Measurements from ENCODE around the gene PLET1. TPM values are rescaled to one million over a fixed set of nuclear protein-coding genes. Genes with fewer than 3 reads are reported as not detected.

PLET1 gene
- total RNA-seq, 1 experiment from 2014 or later = not detected

DNA sequence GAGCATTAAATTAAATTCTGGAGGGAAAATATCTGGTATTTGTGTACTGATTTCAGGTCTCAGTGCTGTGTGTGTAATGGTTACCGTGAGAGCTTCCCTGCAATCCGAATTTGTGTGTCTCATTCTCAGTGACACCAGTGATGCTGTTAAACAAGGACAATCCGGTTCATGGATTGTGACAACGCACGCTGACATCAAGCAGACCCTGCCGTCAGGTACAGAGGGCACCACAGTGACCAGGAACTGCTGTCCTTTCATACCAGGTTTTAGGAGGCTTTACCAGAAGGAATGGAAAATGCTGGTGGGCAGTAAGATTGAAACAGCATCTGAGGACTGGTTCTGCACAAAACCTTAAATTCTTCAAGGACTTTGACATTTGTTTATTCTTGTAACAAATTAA is 30.5 kb upstream of the PLET1 start:
- H4K20me1 ChIP-seq (ENCODE audit: insufficient read depth) = no peaks in the 10 kb centered on the region
- ChIA-PET POLR2A (no interaction called here), RAD21 (ENCODE audit: low non-redundant PET in 1 of 2, low total read pairs in 2 of 2, uncharacterized antibody in 2 of 2, unreplicated experiment in 2 of 2) (no interaction called here), CTCF (interaction anchor here (1.2 kb wide), 1 partner anchor 11 kb away, joined by 5 read pairs; no protein-coding TSS in a partner anchor)
- H3K27me3 ChIP-seq (ENCODE audit: insufficient read depth, low read length) = no peaks in the 10 kb centered on the region
- intact Hi-C loops (cut with micrococcal nuclease) = loop anchor here (2.0 to 10.0 kb wide), 4 partner anchors 164 to 824 kb away; no protein-coding TSS in a partner anchor
- H3K79me2 ChIP-seq (ENCODE audit: insufficient read depth, low read length) = no peaks in the 10 kb centered on the region
- TF ChIP-seq SP1 (IDR thresholded peaks at IDR 0.05; ENCODE audit: low read depth) (no peak), EZH2 (IDR thresholded peaks at IDR 0.05) (no peak), ELF1 (IDR thresholded peaks at IDR 0.05; ENCODE audit: borderline replicate concordance, low read depth) (no peak), JUND (IDR thresholded peaks at IDR 0.05) (no peak)
- peaks cover 2 to 25% of the 10 kb centered on the region in 2 experiments; a peak in 3 of 4 replicates for H3K4me1 ChIP-seq (ENCODE audit: control insufficient read depth in 1 of 2, insufficient read depth in 2 of 2, low read length in 2 of 2)
- H3K27ac ChIP-seq (ENCODE audit: low read depth, low read length) = no peak overlapping the region
- H3K9ac ChIP-seq (ENCODE audit: low read length) = no peak overlapping the region
- H3K9me2 ChIP-seq (ENCODE audit: insufficient read depth) = no peaks in the 10 kb centered on the region
- no peaks in the 10 kb centered on the region for H3K9me3 ChIP-seq (ENCODE audit: control insufficient read depth in 1 of 2, insufficient read depth in 1 of 2, low read depth in 1 of 2, low read length in 2 of 2)
- DNase-seq (ENCODE audit: low read depth, low spot score) (no peak), ATAC-seq (no peak)
- H3K4me2 ChIP-seq (ENCODE audit: low read length) = no peak overlapping the region
- no peaks in the 10 kb centered on the region for H3K36me3 ChIP-seq (ENCODE audit: control insufficient read depth in 1 of 2, insufficient read depth in 2 of 2, low read length in 2 of 2)
- no peak overlapping the region for H2AFZ ChIP-seq (ENCODE audit: low read depth, low read length, poor library complexity, severe bottlenecking)
- no TSS peak for BruUV-seq (replicated peaks)
- no peak overlapping the region for H3K4me3 ChIP-seq (replicated peaks in 1 of 2; ENCODE audit: low read depth in 1 of 2, low read length in 2 of 2)

DNA sequence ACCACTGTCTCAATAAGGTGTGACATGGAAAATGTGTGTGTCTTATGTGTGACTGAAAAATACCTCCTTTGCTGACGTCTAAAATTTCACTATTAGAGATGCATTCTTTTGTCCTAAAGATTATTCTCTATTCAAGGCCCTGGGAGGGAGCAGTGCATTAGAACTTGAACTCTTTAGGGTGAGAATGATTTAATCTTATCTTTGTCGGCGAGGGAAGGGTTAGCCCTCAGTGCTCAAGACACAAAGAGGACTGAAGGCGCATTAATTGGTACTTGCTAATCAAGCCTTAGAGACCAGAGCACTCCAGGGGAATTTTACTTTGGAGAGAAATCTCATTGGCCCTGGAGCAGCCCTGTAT is 29.8 kb upstream of the PLET1 start:
- no peaks in the 10 kb centered on the region for H3K27me3 ChIP-seq (ENCODE audit: insufficient read depth, low read length)
- no peaks in the 10 kb centered on the region for H3K36me3 ChIP-seq (ENCODE audit: control insufficient read depth in 1 of 2, insufficient read depth in 2 of 2, low read length in 2 of 2)
- ChIA-PET POLR2A (no interaction called here), RAD21 (ENCODE audit: low non-redundant PET in 1 of 2, low total read pairs in 2 of 2, uncharacterized antibody in 2 of 2, unreplicated experiment in 2 of 2) (no interaction called here), CTCF (no interaction called here)
- no peak for ATAC-seq
- intact Hi-C loops (cut with micrococcal nuclease) = loop anchor here (1.0 to 10.0 kb wide), 6 partner anchors 164 to 999 kb away; no protein-coding TSS in a partner anchor
- H3K9me2 ChIP-seq (ENCODE audit: insufficient read depth) = no peaks in the 10 kb centered on the region
- H3K9ac ChIP-seq (ENCODE audit: low read length) = peak overlapping the region; percentile 62
- no TSS peak for BruUV-seq (replicated peaks)
- H4K20me1 ChIP-seq (ENCODE audit: insufficient read depth) = no peaks in the 10 kb centered on the region
- H3K4me1 ChIP-seq (ENCODE audit: control insufficient read depth in 1 of 2, insufficient read depth in 2 of 2, low read length in 2 of 2) = peaks cover 2 to 25% of the 10 kb centered on the region in 2 experiments; a peak in 3 of 4 replicates
- no peaks in the 10 kb centered on the region for H3K79me2 ChIP-seq (ENCODE audit: insufficient read depth, low read length)
- H3K9me3 ChIP-seq (ENCODE audit: control insufficient read depth in 1 of 2, insufficient read depth in 1 of 2, low read depth in 1 of 2, low read length in 2 of 2) = no peaks in the 10 kb centered on the region
- TF ChIP-seq YY1 (IDR thresholded peaks at IDR 0.05; ENCODE audit: extremely low read depth, insufficient replicate concordance, low read depth, low read length) (no peak), POLR2AphosphoS5 (IDR thresholded peaks at IDR 0.05; ENCODE audit: low read depth, low read length) (no peak), TCF7L2 (IDR thresholded peaks at IDR 0.05; ENCODE audit: borderline replicate concordance, extremely low read depth, insufficient read depth, insufficient read length) (no peak), SIN3A (IDR thresholded peaks at IDR 0.05; ENCODE audit: low read depth) (no peak), EZH2 (IDR thresholded peaks at IDR 0.05) (no peak), CEBPB (IDR thresholded peaks at IDR 0.05; ENCODE audit: low read depth) (no peak), RAD21 (IDR thresholded peaks at IDR 0.05; ENCODE audit: low read depth) (no peak)
- H3K27ac ChIP-seq (ENCODE audit: low read depth, low read length) = no peak overlapping the region
- DNase-seq (ENCODE audit: low read depth, low spot score) = no peak
- peak overlapping the region; percentile 38 to 62 for H3K4me3 ChIP-seq (replicated peaks in 1 of 2; ENCODE audit: low read depth in 1 of 2, low read length in 2 of 2)
- H3K4me2 ChIP-seq (ENCODE audit: low read length) = peak overlapping the region; percentile 93
- H2AFZ ChIP-seq (ENCODE audit: low read depth, low read length, poor library complexity, severe bottlenecking) = peak overlapping the region; percentile 69

Data from HCT116 (cell line).